HepG2 (cell line): Measurements from ENCODE around the gene ALB. TPM values are rescaled to one million over a fixed set of nuclear protein-coding genes. Genes with fewer than 3 reads are reported as not detected.
A peak's percentile ranks its signal among the peaks of the same experiment; 100 is the strongest.

ENCODE experiments used
- ELF1 ChIP-seq: sonication (generic); formaldehyde crosslinking; IDR thresholded peaks from 2 replicates; pipeline ENCODE4 v1.4.0; 2020; ENCODE audit warnings: missing genetic modification reagents
- ETV5 ChIP-seq: IDR thresholded peaks from 2 replicates; pipeline ENCODE4 v1.6.1; 2018; ENCODE audit warnings: missing biosample characterization, missing genetic modification reagents, inconsistent platforms, borderline replicate concordance
- HOXD1 ChIP-seq: sonication (generic); formaldehyde crosslinking; IDR thresholded peaks from 2 replicates; pipeline ENCODE4 v1.5.0; 2020; ENCODE audit warnings: missing genetic modification reagents
- KMT2A ChIP-seq: sonication (generic); formaldehyde crosslinking; IDR thresholded peaks from 2 replicates; pipeline ENCODE4 v1.4.0; 2020; ENCODE audit warnings: missing genetic modification reagents
- MIXL1 ChIP-seq: IDR thresholded peaks from 2 replicates; pipeline ENCODE4 v1.6.1; 2016
- NR3C1 ChIP-seq: sonication (generic); formaldehyde crosslinking; IDR thresholded peaks from 2 replicates; pipeline ENCODE4 v1.4.0; 2020; ENCODE audit warnings: missing genetic modification reagents
- PCBP2 ChIP-seq: fragments of 200-400 bp; formaldehyde crosslinking; optimal IDR thresholded peaks from 2 replicates; pipeline ENCODE3; 2018; ENCODE audit warnings: low read length, low read depth; ENCODE audit not compliant: poor library complexity, severe bottlenecking
- POLR2AphosphoS5 ChIP-seq: IDR thresholded peaks from 2 replicates; pipeline ENCODE4 v1.6.1; 2012; ENCODE audit warnings: low read depth, low read length
- RNF2 ChIP-seq: fragments of 450-650 bp; conservative IDR thresholded peaks from 2 replicates; pipeline ENCODE4 v1.6.1; 2016; ENCODE audit warnings: low read depth
- ZFP37 ChIP-seq: sonication (generic); formaldehyde crosslinking; IDR thresholded peaks from 2 replicates; pipeline ENCODE4 v1.4.0; 2020; ENCODE audit warnings: missing genetic modification reagents, borderline replicate concordance
- ZNF101 ChIP-seq: sonication (generic); formaldehyde crosslinking; IDR thresholded peaks from 2 replicates; pipeline ENCODE4 v1.4.0; 2020; ENCODE audit warnings: mild to moderate bottlenecking, low read depth, missing genetic modification reagents, borderline replicate concordance
- ZNF678 ChIP-seq: sonication (generic); formaldehyde crosslinking; IDR thresholded peaks from 2 replicates; pipeline ENCODE4 v1.4.0; 2020; ENCODE audit warnings: mild to moderate bottlenecking, missing genetic modification reagents
- ZNF737 ChIP-seq: sonication (generic); formaldehyde crosslinking; IDR thresholded peaks from 2 replicates; pipeline ENCODE4 v1.5.0; 2020; ENCODE audit warnings: missing genetic modification reagents, mild to moderate bottlenecking, borderline replicate concordance
- ZNF780A ChIP-seq: sonication (generic); formaldehyde crosslinking; IDR thresholded peaks from 2 replicates; pipeline ENCODE4 v1.8.0; 2022; ENCODE audit warnings: mild to moderate bottlenecking, missing genetic modification reagents, moderate library complexity
- ZZZ3 ChIP-seq: sonication (generic); formaldehyde crosslinking; IDR thresholded peaks from 2 replicates; pipeline ENCODE4 v1.4.0; 2020; ENCODE audit warnings: missing genetic modification reagents, mild to moderate bottlenecking, borderline replicate concordance
- polyA plus RNA-seq, 8 experiments: library from polyadenylated mRNA; depleted of rRNA in 3 of 8; stranded (reverse) in 7 of 8; unstranded in 1 of 8; fragments of >200 nt; fragmentation: Illumina TruSeq in 4 of 8; extraction: Trizol in 4 of 8; gene quantifications; 2 replicates each; pipeline versions ENCODE4 v1.2.1 to v1.2.3, GENCODE V29; 2011 to 2016; ENCODE audit warnings: low read depth in 4 of 8, missing spikeins in 1 of 8, mixed read lengths in 1 of 8; ENCODE audit not compliant: insufficient read depth in 1 of 8
- total RNA-seq, 5 experiments: library from RNA; depleted of rRNA; stranded (reverse); fragments of >200 nt; fragmentation: Illumina TruSeq; extraction: Trizol; gene quantifications; 2 replicates each; pipeline ENCODE4 v1.2.3, GENCODE V29; 2016; ENCODE audit warnings: low read depth in 1 of 5
- TF ChIP-seq, protein P1 (sequence below): sonication (generic); formaldehyde crosslinking; IDR thresholded peaks from 2 replicates; pipeline ENCODE4 v1.5.1; 2020; ENCODE audit warnings: mild to moderate bottlenecking, missing genetic modification reagents, borderline replicate concordance
- TF ChIP-seq, protein P2 (sequence below): sonication (generic); formaldehyde crosslinking; IDR thresholded peaks from 2 replicates; pipeline ENCODE4 v1.5.1; 2020; ENCODE audit warnings: missing genetic modification reagents, mild to moderate bottlenecking, borderline replicate concordance
- TF ChIP-seq, protein P3 (sequence below): sonication (generic); formaldehyde crosslinking; IDR thresholded peaks from 2 replicates; pipeline ENCODE4 v1.4.0; 2020; ENCODE audit warnings: missing genetic modification reagents
- TF ChIP-seq, protein P4 (sequence below): sonication (generic); formaldehyde crosslinking; IDR thresholded peaks from 2 replicates; pipeline ENCODE4 v1.5.0; 2020; ENCODE audit warnings: mild to moderate bottlenecking, missing genetic modification reagents, moderate library complexity
- TF ChIP-seq, protein P5 (sequence below): sonication (generic); formaldehyde crosslinking; IDR thresholded peaks from 2 replicates; pipeline ENCODE4 v1.5.1; 2020; ENCODE audit warnings: missing genetic modification reagents, mild to moderate bottlenecking, borderline replicate concordance

Gene ALB
- total and polyA plus RNA-seq, 2 of the 13 experiments (the other 11 are each of a cell fraction or from before 2014, with no cell fraction given): 22,259 to 22,625 TPM

DNA sequence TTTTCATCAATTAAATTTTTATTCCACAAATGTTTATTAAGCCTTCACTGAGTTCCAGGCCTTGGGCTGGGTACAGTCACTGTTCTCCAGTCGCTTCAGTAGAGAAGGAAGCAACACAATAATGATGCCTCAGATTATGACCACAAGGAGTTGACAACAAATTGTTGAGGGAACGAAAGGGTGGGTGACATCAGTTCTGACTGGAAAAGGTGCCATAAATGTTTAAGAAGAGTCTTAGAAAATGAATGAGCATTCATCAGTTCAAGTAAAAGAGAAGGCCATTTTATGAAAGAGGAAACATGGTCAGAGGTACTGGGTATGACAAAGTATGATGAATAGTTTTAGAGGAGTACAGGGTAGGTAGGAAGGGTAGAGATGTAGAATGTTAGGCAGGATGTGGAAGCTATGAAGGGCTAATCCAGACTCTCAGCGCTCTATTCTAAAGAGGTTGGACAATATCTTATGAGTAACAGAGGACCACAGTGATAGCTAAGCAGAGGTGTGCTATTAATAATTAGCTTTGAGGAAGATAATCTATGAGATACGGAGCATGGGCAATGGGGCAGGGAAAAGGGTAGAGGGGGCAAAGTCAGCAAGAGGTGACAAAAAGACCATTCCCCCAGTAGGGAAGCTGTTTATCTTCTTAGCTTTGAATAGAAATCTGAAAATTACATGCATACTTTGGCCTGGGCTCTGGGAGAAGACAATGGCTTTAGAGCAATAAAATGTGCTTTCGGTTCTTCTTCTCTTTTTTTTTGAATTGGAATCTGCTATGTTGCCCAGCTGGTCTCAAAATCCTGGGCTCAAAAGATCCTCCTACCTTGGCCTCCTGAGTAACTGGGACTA lies 52.3 kb downstream of the ALB start (continued):
- TF ChIP-seq, protein P1, sequence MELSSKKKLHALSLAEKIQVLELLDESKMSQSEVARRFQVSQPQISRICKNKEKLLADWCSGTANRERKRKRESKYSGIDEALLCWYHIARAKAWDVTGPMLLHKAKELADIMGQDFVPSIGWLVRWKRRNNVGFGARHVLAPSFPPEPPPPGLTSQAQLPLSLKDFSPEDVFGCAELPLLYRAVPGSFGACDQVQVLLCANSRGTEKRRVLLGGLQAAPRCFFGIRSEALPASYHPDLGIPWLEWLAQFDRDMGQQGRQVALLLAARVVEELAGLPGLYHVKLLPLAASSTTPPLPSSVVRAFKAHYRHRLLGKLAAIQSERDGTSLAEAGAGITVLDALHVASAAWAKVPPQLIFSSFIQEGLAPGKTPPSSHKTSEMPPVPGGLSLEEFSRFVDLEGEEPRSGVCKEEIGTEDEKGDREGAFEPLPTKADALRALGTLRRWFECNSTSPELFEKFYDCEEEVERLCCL (CRISPR knock-in tag): no peak; the same call in 1 of the 2 replicates
- TF ChIP-seq ZNF678 (CRISPR knock-in tag) (no peak), ZNF737 (CRISPR knock-in tag) (no peak), ETV5 (no peak), RNF2 (no peak), HOXD1 (no peak), NR3C1 (no peak), ZFP37 (CRISPR knock-in tag) (no peak), ZNF780A (CRISPR knock-in tag) (no peak), KMT2A (CRISPR knock-in tag) (0 out of 2 replicates have a peak, but pooled peaks have one; percentile 14), ELF1 (CRISPR knock-in tag) (no peak), PCBP2 (no peak), POLR2AphosphoS5 (peak; percentile 87), ZZZ3 (CRISPR knock-in tag) (no peak), MIXL1 (CRISPR knock-in tag) (no peak), ZNF101 (CRISPR knock-in tag) (no peak)
- TF ChIP-seq, protein P2, sequence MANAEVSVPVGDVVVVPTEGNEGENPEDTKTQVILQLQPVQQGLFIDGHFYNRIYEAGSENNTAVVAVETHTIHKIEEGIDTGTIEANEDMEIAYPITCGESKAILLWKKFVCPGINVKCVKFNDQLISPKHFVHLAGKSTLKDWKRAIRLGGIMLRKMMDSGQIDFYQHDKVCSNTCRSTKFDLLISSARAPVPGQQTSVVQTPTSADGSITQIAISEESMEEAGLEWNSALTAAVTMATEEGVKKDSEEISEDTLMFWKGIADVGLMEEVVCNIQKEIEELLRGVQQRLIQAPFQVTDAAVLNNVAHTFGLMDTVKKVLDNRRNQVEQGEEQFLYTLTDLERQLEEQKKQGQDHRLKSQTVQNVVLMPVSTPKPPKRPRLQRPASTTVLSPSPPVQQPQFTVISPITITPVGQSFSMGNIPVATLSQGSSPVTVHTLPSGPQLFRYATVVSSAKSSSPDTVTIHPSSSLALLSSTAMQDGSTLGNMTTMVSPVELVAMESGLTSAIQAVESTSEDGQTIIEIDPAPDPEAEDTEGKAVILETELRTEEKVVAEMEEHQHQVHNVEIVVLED (CRISPR knock-in tag): no peak
- TF ChIP-seq, protein P3, sequence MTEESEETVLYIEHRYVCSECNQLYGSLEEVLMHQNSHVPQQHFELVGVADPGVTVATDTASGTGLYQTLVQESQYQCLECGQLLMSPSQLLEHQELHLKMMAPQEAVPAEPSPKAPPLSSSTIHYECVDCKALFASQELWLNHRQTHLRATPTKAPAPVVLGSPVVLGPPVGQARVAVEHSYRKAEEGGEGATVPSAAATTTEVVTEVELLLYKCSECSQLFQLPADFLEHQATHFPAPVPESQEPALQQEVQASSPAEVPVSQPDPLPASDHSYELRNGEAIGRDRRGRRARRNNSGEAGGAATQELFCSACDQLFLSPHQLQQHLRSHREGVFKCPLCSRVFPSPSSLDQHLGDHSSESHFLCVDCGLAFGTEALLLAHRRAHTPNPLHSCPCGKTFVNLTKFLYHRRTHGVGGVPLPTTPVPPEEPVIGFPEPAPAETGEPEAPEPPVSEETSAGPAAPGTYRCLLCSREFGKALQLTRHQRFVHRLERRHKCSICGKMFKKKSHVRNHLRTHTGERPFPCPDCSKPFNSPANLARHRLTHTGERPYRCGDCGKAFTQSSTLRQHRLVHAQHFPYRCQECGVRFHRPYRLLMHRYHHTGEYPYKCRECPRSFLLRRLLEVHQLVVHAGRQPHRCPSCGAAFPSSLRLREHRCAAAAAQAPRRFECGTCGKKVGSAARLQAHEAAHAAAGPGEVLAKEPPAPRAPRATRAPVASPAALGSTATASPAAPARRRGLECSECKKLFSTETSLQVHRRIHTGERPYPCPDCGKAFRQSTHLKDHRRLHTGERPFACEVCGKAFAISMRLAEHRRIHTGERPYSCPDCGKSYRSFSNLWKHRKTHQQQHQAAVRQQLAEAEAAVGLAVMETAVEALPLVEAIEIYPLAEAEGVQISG: no peak
- TF ChIP-seq, protein P4, sequence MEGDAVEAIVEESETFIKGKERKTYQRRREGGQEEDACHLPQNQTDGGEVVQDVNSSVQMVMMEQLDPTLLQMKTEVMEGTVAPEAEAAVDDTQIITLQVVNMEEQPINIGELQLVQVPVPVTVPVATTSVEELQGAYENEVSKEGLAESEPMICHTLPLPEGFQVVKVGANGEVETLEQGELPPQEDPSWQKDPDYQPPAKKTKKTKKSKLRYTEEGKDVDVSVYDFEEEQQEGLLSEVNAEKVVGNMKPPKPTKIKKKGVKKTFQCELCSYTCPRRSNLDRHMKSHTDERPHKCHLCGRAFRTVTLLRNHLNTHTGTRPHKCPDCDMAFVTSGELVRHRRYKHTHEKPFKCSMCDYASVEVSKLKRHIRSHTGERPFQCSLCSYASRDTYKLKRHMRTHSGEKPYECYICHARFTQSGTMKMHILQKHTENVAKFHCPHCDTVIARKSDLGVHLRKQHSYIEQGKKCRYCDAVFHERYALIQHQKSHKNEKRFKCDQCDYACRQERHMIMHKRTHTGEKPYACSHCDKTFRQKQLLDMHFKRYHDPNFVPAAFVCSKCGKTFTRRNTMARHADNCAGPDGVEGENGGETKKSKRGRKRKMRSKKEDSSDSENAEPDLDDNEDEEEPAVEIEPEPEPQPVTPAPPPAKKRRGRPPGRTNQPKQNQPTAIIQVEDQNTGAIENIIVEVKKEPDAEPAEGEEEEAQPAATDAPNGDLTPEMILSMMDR (CRISPR knock-in tag): no peak
- TF ChIP-seq, protein P5, sequence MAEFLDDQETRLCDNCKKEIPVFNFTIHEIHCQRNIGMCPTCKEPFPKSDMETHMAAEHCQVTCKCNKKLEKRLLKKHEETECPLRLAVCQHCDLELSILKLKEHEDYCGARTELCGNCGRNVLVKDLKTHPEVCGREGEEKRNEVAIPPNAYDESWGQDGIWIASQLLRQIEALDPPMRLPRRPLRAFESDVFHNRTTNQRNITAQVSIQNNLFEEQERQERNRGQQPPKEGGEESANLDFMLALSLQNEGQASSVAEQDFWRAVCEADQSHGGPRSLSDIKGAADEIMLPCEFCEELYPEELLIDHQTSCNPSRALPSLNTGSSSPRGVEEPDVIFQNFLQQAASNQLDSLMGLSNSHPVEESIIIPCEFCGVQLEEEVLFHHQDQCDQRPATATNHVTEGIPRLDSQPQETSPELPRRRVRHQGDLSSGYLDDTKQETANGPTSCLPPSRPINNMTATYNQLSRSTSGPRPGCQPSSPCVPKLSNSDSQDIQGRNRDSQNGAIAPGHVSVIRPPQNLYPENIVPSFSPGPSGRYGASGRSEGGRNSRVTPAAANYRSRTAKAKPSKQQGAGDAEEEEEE (CRISPR knock-in tag): no peak
